ENCODE results near the gene ITIH5. TPM values are rescaled to one million over a fixed set of nuclear protein-coding genes. Genes with fewer than 3 reads are reported as not detected.
A peak's percentile ranks its signal among the peaks of the same experiment; 100 is the strongest.

The ITIH5 gene
- total and polyA plus RNA-seq, 4 donors = 0.88 to 68.5 (median 6.4) TPM

DNA sequence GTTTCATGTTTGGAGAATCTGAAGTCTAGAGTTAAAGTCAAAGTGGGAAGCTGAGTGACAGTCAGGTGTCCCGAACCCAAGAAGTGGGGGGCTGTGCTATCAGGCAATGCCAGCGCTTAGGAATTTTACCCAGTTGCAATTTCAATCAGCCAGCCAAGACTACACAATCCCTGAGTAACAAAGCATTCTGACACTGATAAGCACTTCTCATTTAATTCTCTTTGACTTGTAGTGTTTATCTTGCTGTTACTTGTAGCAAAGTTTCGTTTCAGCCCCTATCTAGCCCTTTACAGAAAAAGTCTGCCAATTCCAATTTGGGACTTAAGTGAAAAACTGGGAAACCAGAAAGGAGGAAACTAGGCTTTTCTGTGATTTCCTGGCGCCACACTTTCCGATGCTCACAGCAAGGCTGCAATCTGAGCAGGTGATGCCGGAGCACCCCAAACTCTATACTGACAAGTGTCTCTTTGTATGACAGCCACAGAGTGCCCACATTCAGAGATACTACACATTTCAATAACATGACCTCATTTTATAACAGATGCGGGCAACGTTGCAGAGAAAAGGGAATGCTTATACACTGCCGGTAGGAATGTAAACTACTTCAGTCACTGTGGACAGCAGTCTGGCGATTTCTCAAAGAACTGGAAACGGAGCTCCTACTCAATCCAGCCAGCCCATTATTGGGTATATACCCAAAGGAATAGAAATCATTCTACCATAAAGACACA lies 61.0 kb downstream of the ITIH5 start:
- Histone ChIP-seq H3K27ac (ENCODE audit: low read depth in 1 of 2, low read length in 1 of 2) (no peak overlapping the region), H3K36me3 (ENCODE audit: control insufficient read depth in 4 of 4, insufficient read depth in 4 of 4, low read length in 4 of 4) (no peaks in the 10 kb centered on the region), H3K4me3 (no peak overlapping the region), H3K9me3 (ENCODE audit: control insufficient read depth in 4 of 4, insufficient read depth in 3 of 4, low read length in 3 of 4) (peaks cover 0 to 2% (median 0%) of the 10 kb centered on the region in 4 donors), H3K4me1 (ENCODE audit: control insufficient read depth in 5 of 5, insufficient read depth in 5 of 5, low read length in 5 of 5) (peaks cover 0 to 45% (median 9%) of the 10 kb centered on the region in 5 donors), H3K9ac (ENCODE audit: insufficient read depth in 1 of 2, low read length in 2 of 2) (no peak overlapping the region), H3K27me3 (ENCODE audit: control insufficient read depth in 3 of 3, insufficient read depth in 3 of 3, low read length in 2 of 3) (no peaks in the 10 kb centered on the region)
- WGBS, 2 donors = 47 to 64% methylated on average over 11 of the region's 11 CpGs
- TF ChIP-seq, protein P1, sequence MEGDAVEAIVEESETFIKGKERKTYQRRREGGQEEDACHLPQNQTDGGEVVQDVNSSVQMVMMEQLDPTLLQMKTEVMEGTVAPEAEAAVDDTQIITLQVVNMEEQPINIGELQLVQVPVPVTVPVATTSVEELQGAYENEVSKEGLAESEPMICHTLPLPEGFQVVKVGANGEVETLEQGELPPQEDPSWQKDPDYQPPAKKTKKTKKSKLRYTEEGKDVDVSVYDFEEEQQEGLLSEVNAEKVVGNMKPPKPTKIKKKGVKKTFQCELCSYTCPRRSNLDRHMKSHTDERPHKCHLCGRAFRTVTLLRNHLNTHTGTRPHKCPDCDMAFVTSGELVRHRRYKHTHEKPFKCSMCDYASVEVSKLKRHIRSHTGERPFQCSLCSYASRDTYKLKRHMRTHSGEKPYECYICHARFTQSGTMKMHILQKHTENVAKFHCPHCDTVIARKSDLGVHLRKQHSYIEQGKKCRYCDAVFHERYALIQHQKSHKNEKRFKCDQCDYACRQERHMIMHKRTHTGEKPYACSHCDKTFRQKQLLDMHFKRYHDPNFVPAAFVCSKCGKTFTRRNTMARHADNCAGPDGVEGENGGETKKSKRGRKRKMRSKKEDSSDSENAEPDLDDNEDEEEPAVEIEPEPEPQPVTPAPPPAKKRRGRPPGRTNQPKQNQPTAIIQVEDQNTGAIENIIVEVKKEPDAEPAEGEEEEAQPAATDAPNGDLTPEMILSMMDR (IDR thresholded peaks at IDR 0.05; ENCODE audit: control extremely low read depth, extremely low read depth) = no peak
- DNase-seq (peak; percentile 45 to 66 (median 56)), ATAC-seq (ENCODE audit: insufficient read depth, low FRiP score) (no peak)

DNA sequence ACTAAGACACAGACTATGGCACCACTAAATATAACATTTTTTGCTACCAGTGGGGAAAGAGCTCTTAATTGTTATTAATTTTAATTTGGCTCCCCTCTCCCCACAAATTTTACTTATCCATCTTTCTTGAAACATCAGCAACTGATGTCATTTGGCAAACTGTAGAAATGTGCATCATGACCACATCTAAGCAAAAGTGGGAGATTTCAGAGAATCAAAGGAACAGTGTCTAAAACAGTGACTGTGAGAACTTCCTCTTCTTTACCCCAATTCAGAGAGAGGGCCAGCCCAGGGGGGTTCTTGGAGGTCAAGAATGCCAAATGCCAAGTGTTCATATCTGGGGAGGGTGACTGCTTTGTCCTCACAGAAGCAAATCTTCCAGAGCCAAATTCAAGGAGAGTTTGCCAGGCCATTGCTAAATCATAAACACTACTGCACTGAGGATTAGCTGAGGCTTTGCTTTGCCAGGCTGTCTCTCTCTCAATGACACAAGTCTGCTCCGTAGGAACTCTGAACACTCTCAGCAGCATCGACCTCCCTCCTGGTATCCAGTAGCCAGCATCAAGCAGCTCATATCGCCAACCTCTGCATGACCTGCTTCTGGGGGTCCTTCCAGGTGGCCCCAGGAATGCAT lies 65.6 kb downstream of the ITIH5 start:
- H3K9me3 ChIP-seq (ENCODE audit: control insufficient read depth in 4 of 4, insufficient read depth in 3 of 4, low read length in 3 of 4) = peaks cover 0 to 2% (median 0%) of the 10 kb centered on the region in 4 donors
- DNase-seq = peak; percentile 57 to 87 (median 86)
- TF ChIP-seq, protein P1 (IDR thresholded peaks at IDR 0.05; ENCODE audit: control extremely low read depth, extremely low read depth) = no peak
- H3K4me1 ChIP-seq (ENCODE audit: control insufficient read depth in 5 of 5, insufficient read depth in 5 of 5, low read length in 5 of 5) = peaks cover 0 to 55% (median 15%) of the 10 kb centered on the region in 5 donors
- no peak for ATAC-seq (ENCODE audit: insufficient read depth, low FRiP score)
- no peak overlapping the region for H3K9ac ChIP-seq (ENCODE audit: insufficient read depth in 1 of 2, low read length in 2 of 2)
- no peak overlapping the region for H3K4me3 ChIP-seq
- WGBS, 2 donors = 77 to 81% methylated on average over 3 of the region's 3 CpGs
- no peaks in the 10 kb centered on the region for H3K27me3 ChIP-seq (ENCODE audit: control insufficient read depth in 3 of 3, insufficient read depth in 3 of 3, low read length in 2 of 3)
- no peak overlapping the region for H3K27ac ChIP-seq (ENCODE audit: low read depth in 1 of 2, low read length in 1 of 2)
- no peaks in the 10 kb centered on the region for H3K36me3 ChIP-seq (ENCODE audit: control insufficient read depth in 4 of 4, insufficient read depth in 4 of 4, low read length in 4 of 4)

DNA sequence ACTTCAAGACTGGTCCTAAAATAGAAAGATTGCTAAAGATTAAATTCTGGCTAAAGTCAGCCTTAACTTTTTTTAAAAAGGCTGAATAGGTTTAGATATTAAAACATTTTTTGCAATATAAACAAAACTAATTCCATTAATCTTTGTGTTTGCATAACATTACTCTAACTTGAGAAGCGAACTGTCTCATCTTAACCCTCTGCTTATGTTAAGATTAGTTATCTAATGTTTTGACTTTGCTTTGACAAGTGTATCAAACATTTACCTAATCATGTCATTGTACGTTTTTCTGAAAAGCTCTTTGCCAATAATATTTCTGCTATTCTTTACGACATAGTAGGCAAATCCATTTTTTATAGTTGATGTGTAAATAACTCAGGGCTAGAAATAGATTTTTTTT lies 68.0 kb downstream of the ITIH5 start:
- Histone ChIP-seq H3K27ac (ENCODE audit: low read depth in 1 of 2, low read length in 1 of 2) (no peak overlapping the region), H3K9ac (ENCODE audit: insufficient read depth in 1 of 2, low read length in 2 of 2) (no peak overlapping the region), H3K4me3 (no peak overlapping the region), H3K9me3 (ENCODE audit: control insufficient read depth in 4 of 4, insufficient read depth in 3 of 4, low read length in 3 of 4) (peaks cover 0 to 2% (median 0%) of the 10 kb centered on the region in 4 donors), H3K4me1 (ENCODE audit: control insufficient read depth in 5 of 5, insufficient read depth in 5 of 5, low read length in 5 of 5) (peaks cover 0 to 43% (median 11%) of the 10 kb centered on the region in 5 donors), H3K36me3 (ENCODE audit: control insufficient read depth in 4 of 4, insufficient read depth in 4 of 4, low read length in 4 of 4) (no peaks in the 10 kb centered on the region), H3K27me3 (ENCODE audit: control insufficient read depth in 3 of 3, insufficient read depth in 3 of 3, low read length in 2 of 3) (no peaks in the 10 kb centered on the region)
- ATAC-seq (ENCODE audit: insufficient read depth, low FRiP score) (no peak), DNase-seq (peak in 2 of 3 donors; percentile 83 to 87)
- WGBS, 2 donors = 31 to 59% methylated on average over 3 of the region's 3 CpGs
- TF ChIP-seq, protein P1 (IDR thresholded peaks at IDR 0.05; ENCODE audit: control extremely low read depth, extremely low read depth) = no peak

Data from lung (tissue), 12 donors.